Body of pancreas (tissue), 4 donors: ENCODE results near the gene GSTT2B. TPM values are rescaled to one million over a fixed set of nuclear protein-coding genes. Genes with fewer than 3 reads are reported as not detected.
"Not testable (repeated sequence)": the region's sequence is repeated elsewhere in the genome, so short reads cannot be mapped to it uniquely, and the experiment has no call there.

ENCODE experiments used
- ATAC-seq: fragments of 150-250 bp; one replicate; pipeline ENCODE4 v1.9.1; 2016
- DNase-seq, 4 donors: peaks; one replicate each; pipeline ENCODE4 v3.0.0-alpha.2; 2019
- H3K27ac ChIP-seq, 4 donors: fragments of 200-600 bp; sonication (generic); 1 replicate in 3 of 4; 2 replicates in 1 of 4; pipeline versions ENCODE4 v1.5.1 to v1.6.1; 2016 to 2019; ENCODE audit warnings: mild to moderate bottlenecking in 1 of 4, mixed read lengths in 1 of 4, moderate library complexity in 1 of 4
- H3K27me3 ChIP-seq, 2 donors: fragments of 200-600 bp; sonication (generic); one replicate each; pipeline ENCODE4 v1.6.0; 2016; ENCODE audit warnings: mild to moderate bottlenecking in 1 of 2
- H3K36me3 ChIP-seq, 2 donors: fragments of 200-600 bp; sonication (generic); replicated peaks in 1 of 2; 2 replicates each; pipeline ENCODE4 v1.5.1; 2016; ENCODE audit warnings: low read depth in 2 of 2; ENCODE audit not compliant: insufficient read depth in 1 of 2
- H3K4me1 ChIP-seq: fragments of 200-600 bp; sonication (generic); one replicate; pipeline ENCODE4 v1.6.0; 2016
- H3K4me3 ChIP-seq, 2 donors: fragments of 200-600 bp; sonication (generic); 1 replicate in 1 of 2; 2 replicates in 1 of 2; pipeline ENCODE4 v1.5.1; 2016 to 2019
- H3K9me3 ChIP-seq, 3 donors: fragments of 200-600 bp; sonication (generic); 1 replicate in 2 of 3; 2 replicates in 1 of 3; pipeline ENCODE4 v1.5.1; 2016
- CTCF ChIP-seq, 7 experiments: fragments of 450-650 bp in 4 of 7; fragments of 200-600 bp in 3 of 7; sonication (generic) in 3 of 7; IDR thresholded peaks; one replicate each; pipeline ENCODE4 v1.5.1; 2016 to 2019; ENCODE audit warnings: antibody characterized with exemption in 7 of 7
- POLR2A ChIP-seq, 3 donors: fragments of 450-650 bp; IDR thresholded peaks; one replicate each; pipeline ENCODE4 v1.6.1; 2016; ENCODE audit warnings: antibody characterized with exemption in 3 of 3, mild to moderate bottlenecking in 2 of 3
- WGBS, 2 donors: methylation state at CpG; one replicate each; pipeline ENCODE4 v1.1.5; 2017; 5-methylcytosine and 5-hydroxymethylcytosine counted together
- intact Hi-C: fragments of 100-400 bp; cut with DNase I; formaldehyde crosslinking; loops from one replicate; pipeline ENCODE4 v1.15.1; 2023
- total RNA-seq, 2 donors: library from RNA; depleted of rRNA; stranded (reverse); fragments of >200 nt; gene quantifications; one replicate each; pipeline ENCODE4 v1.1.0, GENCODE V29; 2016

Gene GSTT2B
- total RNA-seq, 2 donors from 2014 or later = 8.3 to 16.5 TPM

- TF ChIP-seq CTCF (IDR thresholded peaks at IDR 0.05) = no peak
- no peak for TF ChIP-seq POLR2A (IDR thresholded peaks at IDR 0.05)
- no peak overlapping the region for H3K27ac ChIP-seq
- H3K4me3 ChIP-seq = no peak overlapping the region
- no peaks in the 10 kb centered on the region for H3K36me3 ChIP-seq
- DNase-seq = no peak
- no peaks in the 10 kb centered on the region for H3K4me1 ChIP-seq
- no peaks in the 10 kb centered on the region for H3K9me3 ChIP-seq
- no peaks in the 10 kb centered on the region for H3K27me3 ChIP-seq
- no peak for ATAC-seq
- 54 to 66% methylated on average over 3 of the region's 3 CpGs for WGBS, 2 donors
- intact Hi-C loops = loop anchor here (5.0 kb wide), 1 partner anchor 45 kb away; no protein-coding TSS in a partner anchor
These were observed 36.1 kb upstream of the GSTT2B start for GRCh38 chr22:23997092-23997491.

GRCh38 chr22:23993581-23994177 lies 32.7 kb upstream of the GSTT2B start:
- H3K36me3 ChIP-seq, intact Hi-C loops, H3K4me1 ChIP-seq, H3K4me3 ChIP-seq, H3K9me3 ChIP-seq, H3K27me3 ChIP-seq, H3K27ac ChIP-seq: not testable (repeated sequence)
- peak; percentile 59 for ATAC-seq
- 33 to 47% methylated on average over 4 of the region's 4 CpGs for WGBS, 2 donors
- DNase-seq = peak; percentile 42 to 64 (median 52)

DNA sequence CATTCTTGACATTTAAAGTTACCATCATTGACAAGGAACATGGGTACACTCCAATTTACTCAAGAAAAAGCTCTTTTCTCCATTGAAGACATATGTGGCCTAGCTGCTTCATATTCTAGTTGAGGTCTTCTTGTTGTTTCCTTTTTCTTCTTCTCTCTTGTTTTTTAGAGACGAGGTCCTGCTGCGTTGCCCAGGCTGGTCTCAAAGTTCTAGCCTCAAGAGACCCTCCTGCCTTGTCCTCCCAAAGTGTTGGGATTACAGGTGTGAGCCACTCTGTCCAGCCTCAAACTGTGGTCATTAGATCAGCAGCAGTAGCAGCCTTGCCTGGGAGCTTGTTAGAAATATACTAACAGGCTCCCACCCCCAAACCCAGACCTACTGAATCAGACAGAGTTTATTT lies 32.1 kb upstream of the GSTT2B start:
- H3K36me3 ChIP-seq, H3K27ac ChIP-seq, H3K9me3 ChIP-seq, H3K27me3 ChIP-seq, H3K4me1 ChIP-seq, ATAC-seq, H3K4me3 ChIP-seq, DNase-seq, intact Hi-C loops: not testable (repeated sequence)
- WGBS, 2 donors = 47 to 53% methylated on average over 2 of the region's 2 CpGs

DNA sequence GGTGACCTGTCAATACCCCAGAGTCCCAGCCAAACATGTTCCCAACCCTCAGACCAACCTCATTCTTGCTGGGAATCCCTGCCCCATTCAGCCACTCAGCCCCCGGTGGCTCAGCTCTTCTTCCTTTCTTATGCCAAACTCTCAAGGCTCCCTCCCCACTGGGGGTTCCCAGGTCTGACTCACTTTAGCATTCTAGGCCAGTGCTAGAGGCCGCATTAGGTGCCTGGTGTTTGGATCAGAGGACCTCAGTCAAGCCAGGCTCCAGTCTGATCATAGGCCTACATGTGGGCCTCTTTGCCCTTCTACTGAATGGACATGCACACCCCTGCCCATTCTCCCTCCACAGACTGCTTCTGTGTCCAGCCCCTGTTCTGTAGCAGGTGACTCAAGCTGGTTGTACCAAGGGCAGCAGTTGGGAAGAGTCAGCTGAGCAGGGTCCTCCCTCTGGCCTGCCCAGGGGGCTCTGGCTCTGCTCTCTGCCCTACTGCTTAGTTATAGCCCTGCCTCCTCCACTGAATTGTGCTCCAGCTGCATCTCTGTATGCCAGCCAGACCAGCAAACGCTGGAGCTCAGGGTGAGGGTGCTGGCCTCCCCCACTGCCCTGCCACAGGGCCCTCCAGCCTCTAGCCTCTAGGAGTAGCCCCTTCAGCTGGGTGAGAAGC lies 28.7 kb upstream of the GSTT2B start:
- WGBS, 2 donors = 86% methylated on average over 2 of the region's 3 CpGs; no CpG with 5 or more reads in 1 of the 2 donors
- H3K36me3 ChIP-seq, H3K4me1 ChIP-seq, ATAC-seq, H3K27ac ChIP-seq, H3K9me3 ChIP-seq, DNase-seq, intact Hi-C loops, H3K4me3 ChIP-seq, H3K27me3 ChIP-seq: not testable (repeated sequence)

- H3K27ac ChIP-seq, H3K9me3 ChIP-seq, H3K4me3 ChIP-seq, intact Hi-C loops, H3K27me3 ChIP-seq, DNase-seq, H3K4me1 ChIP-seq, H3K36me3 ChIP-seq, ATAC-seq: not testable (repeated sequence)
- WGBS, 2 donors = 40% methylated on average over 2 of the region's 4 CpGs; no CpG with 5 or more reads in 1 of the 2 donors
These were observed 25.7 kb upstream of the GSTT2B start for GRCh38 chr22:23986538-23987178.

DNA sequence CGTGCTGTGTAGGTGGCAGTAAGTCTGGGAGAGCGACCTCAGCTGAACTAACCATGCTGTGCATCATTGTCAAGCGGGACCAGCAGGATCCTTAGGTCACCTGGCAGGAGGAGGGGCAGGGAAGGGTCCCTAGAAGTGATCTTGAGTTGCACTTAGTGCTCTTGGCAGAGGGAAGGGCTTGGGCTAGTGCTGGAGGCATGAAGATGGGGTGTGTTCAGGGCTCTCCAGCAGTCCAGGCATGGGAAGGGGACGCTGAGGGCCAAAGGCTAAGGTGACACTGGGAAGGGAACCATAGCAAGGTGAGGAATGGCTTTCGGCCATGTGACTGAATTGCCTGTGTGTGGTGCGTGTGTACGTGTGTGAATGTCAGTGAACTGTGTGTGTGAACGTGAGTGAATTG lies 25.1 kb upstream of the GSTT2B start:
- DNase-seq, ATAC-seq, intact Hi-C loops, H3K4me1 ChIP-seq, H3K36me3 ChIP-seq, H3K27ac ChIP-seq, H3K9me3 ChIP-seq, H3K4me3 ChIP-seq, H3K27me3 ChIP-seq: not testable (repeated sequence)
- 84% methylated on average over 8 of the region's 8 CpGs; no CpG with 5 or more reads in 1 of the 2 donors for WGBS, 2 donors

DNA sequence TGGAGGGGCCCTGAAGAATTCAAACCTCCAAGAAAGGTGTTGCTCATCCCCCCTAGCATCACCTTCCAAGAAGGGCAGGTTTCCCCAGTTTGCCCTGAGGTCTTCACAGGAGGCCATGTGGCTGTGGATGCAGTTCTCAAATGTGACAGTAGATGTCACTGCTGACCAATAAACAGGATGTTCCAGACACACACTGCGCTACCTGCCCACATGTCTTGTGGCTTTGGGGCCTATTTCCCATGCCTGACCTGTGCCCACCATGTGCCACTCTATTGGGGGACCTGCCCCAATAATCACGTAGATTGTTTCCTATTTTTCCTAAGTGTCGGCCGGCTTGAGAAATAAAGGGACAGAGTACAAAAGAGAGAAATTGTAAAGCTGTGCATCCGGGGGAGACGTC lies 23.4 kb upstream of the GSTT2B start:
- Histone ChIP-seq H3K36me3 (no peaks in the 10 kb centered on the region), H3K27ac (no peak overlapping the region), H3K9me3 (no peaks in the 10 kb centered on the region), H3K27me3 (no peaks in the 10 kb centered on the region), H3K4me1 (no peaks in the 10 kb centered on the region), H3K4me3 (no peak overlapping the region)
- TF ChIP-seq CTCF (IDR thresholded peaks at IDR 0.05) = peak in 4 of 7 experiments; percentile 14 to 42 (median 30)
- TF ChIP-seq POLR2A (IDR thresholded peaks at IDR 0.05) = no peak
- DNase-seq (peak in 1 of 4 donors; percentile 70), ATAC-seq (no peak)
- intact Hi-C loops = no loop called here
- WGBS, 2 donors = 19% methylated on average over 4 of the region's 6 CpGs; no CpG with 5 or more reads in 1 of the 2 donors

- DNase-seq, H3K9me3 ChIP-seq, H3K36me3 ChIP-seq, H3K4me1 ChIP-seq, H3K27ac ChIP-seq, H3K27me3 ChIP-seq, ATAC-seq, intact Hi-C loops, H3K4me3 ChIP-seq: not testable (repeated sequence)
- no CpG with 5 or more reads among the region's 7 CpGs for WGBS, 2 donors
These were observed 19.6 kb upstream of the GSTT2B start for GRCh38 chr22:23980567-23980966.

- H3K4me1 ChIP-seq, H3K27me3 ChIP-seq, intact Hi-C loops, DNase-seq, H3K4me3 ChIP-seq, H3K9me3 ChIP-seq, H3K36me3 ChIP-seq, H3K27ac ChIP-seq: not testable (repeated sequence)
- ATAC-seq = peak; percentile 87
- WGBS, 2 donors = no CpG with 5 or more reads among the region's 41 CpGs
These were observed 18.7 kb upstream of the GSTT2B start, which contains the start of gene GSTT2 for GRCh38 chr22:23979557-23980240. TSS of gene GSTT2 (plus strand) at chr22:23980134.
